ENCODE measurements around the gene BDNF.
"Not testable (repeated sequence)": the region's sequence is repeated elsewhere in the genome, so short reads cannot be mapped to it uniquely, and the experiment has no call there.

Gene BDNF

DNA sequence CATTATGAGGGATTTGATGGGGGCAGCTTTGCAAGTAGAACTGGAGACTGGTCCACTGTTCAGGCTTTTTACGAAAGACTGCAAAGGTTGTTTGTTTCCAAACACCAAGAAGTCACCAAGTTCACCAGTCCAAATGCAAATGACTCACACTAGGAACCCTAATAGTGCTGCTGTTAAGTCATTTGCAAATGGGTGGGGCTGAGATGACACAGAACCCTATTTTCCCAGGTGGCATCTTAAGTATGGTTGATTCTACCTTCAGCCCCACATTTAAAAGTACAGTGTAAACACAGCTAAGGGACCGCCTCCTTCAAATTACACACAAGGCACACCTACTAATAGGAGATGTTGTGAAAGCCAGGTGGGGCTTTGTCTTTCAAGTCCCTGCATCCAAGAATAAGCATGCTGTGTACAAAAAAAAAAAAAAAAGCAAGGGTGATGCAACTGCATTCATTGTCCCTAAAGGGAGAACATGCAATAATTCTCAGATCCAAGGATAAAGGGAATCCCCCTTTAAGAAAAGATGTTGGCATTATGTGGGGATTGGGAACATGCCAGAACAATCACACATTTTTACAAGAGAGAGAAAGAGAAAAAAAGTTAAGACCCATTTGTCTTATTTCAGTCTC lies 27.3 kb downstream of the BDNF start:
- no peaks in the 10 kb centered on the region for H3K79me2 ChIP-seq (ENCODE audit: insufficient read depth, low read length)
- H2AFZ ChIP-seq (ENCODE audit: low read length): no peak overlapping the region
- no peaks in the 10 kb centered on the region for H4K20me1 ChIP-seq (ENCODE audit: insufficient read depth, low read length, poor library complexity, severe bottlenecking)
- no peaks in the 10 kb centered on the region for H3K9me3 ChIP-seq (ENCODE audit: insufficient read depth, low read depth, low read length)
- no peaks in the 10 kb centered on the region for H3F3A ChIP-seq (ENCODE audit: low read depth)
- no peaks in the 10 kb centered on the region for H3K4me1 ChIP-seq (ENCODE audit: insufficient read depth, low read length, poor library complexity, severe bottlenecking)
- H3K36me3 ChIP-seq (ENCODE audit: insufficient read depth, low read length): no peaks in the 10 kb centered on the region
- H3K4me2 ChIP-seq (ENCODE audit: low read depth, low read length, poor library complexity, severe bottlenecking): no peak overlapping the region
- no peak overlapping the region for H3K4me3 ChIP-seq (ENCODE audit: low read length, poor library complexity, severe bottlenecking)
- H3K9me2 ChIP-seq (replicated peaks; ENCODE audit: low read depth, low read length): no peaks in the 10 kb centered on the region
- TF ChIP-seq, protein P1, sequence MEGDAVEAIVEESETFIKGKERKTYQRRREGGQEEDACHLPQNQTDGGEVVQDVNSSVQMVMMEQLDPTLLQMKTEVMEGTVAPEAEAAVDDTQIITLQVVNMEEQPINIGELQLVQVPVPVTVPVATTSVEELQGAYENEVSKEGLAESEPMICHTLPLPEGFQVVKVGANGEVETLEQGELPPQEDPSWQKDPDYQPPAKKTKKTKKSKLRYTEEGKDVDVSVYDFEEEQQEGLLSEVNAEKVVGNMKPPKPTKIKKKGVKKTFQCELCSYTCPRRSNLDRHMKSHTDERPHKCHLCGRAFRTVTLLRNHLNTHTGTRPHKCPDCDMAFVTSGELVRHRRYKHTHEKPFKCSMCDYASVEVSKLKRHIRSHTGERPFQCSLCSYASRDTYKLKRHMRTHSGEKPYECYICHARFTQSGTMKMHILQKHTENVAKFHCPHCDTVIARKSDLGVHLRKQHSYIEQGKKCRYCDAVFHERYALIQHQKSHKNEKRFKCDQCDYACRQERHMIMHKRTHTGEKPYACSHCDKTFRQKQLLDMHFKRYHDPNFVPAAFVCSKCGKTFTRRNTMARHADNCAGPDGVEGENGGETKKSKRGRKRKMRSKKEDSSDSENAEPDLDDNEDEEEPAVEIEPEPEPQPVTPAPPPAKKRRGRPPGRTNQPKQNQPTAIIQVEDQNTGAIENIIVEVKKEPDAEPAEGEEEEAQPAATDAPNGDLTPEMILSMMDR (conservative IDR thresholded peaks at IDR 0.05; ENCODE audit: low read length): no peak
- TF ChIP-seq EZH2phosphoT487 (IDR thresholded peaks at IDR 0.05; ENCODE audit: borderline replicate concordance): no peak
- H3K27me3 ChIP-seq (ENCODE audit: insufficient read depth, low read length, poor library complexity, severe bottlenecking): no peaks in the 10 kb centered on the region
- no peak overlapping the region for H3K9ac ChIP-seq (ENCODE audit: low read depth, low read length, poor library complexity, severe bottlenecking)

DNA sequence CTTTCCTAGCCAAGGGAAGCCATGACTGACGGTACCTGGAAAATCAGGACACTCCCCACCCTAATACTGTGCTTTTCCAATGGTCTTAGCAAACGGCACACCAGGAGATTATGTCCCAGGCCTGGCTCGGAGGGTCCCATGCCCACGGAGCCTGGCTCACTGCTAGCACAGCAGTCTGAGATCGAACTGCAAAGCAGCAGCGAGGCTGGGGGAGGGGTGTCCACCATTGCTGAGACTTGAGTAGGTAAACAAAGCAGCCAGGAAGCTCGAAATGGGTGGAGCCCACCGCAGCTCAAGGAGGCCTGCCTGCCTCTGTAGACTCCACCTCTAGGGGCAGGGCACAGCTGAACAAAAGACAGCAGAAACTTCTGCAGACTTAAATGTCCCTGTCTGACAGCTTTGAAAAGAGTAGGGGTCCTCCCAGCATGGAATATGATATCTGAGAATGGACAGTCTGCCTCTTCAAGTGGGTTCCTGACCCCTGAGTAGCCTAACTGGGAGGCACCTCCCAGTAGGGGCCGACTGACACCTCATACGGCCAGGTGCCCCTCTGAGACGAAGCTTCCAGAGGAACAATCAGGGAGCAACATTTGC lies 34.6 kb downstream of the BDNF start:
- not testable (repeated sequence) for H3K9me2 ChIP-seq (replicated peaks; ENCODE audit: low read depth, low read length); H3K4me2 ChIP-seq (ENCODE audit: low read depth, low read length, poor library complexity, severe bottlenecking); H3K27me3 ChIP-seq (ENCODE audit: insufficient read depth, low read length, poor library complexity, severe bottlenecking); H3K4me1 ChIP-seq (ENCODE audit: insufficient read depth, low read length, poor library complexity, severe bottlenecking); H4K20me1 ChIP-seq (ENCODE audit: insufficient read depth, low read length, poor library complexity, severe bottlenecking); H3K4me3 ChIP-seq (ENCODE audit: low read length, poor library complexity, severe bottlenecking); H3F3A ChIP-seq (ENCODE audit: low read depth); H3K9ac ChIP-seq (ENCODE audit: low read depth, low read length, poor library complexity, severe bottlenecking); H2AFZ ChIP-seq (ENCODE audit: low read length); H3K79me2 ChIP-seq (ENCODE audit: insufficient read depth, low read length); H3K9me3 ChIP-seq (ENCODE audit: insufficient read depth, low read depth, low read length); H3K36me3 ChIP-seq (ENCODE audit: insufficient read depth, low read length)

- Histone ChIP-seq H3K36me3 (ENCODE audit: insufficient read depth, low read length) (no peaks in the 10 kb centered on the region), H3K79me2 (ENCODE audit: insufficient read depth, low read length) (no peaks in the 10 kb centered on the region), H3K9me3 (ENCODE audit: insufficient read depth, low read depth, low read length) (no peaks in the 10 kb centered on the region), H3F3A (ENCODE audit: low read depth) (no peaks in the 10 kb centered on the region), H2AFZ (ENCODE audit: low read length) (no peak overlapping the region), H4K20me1 (ENCODE audit: insufficient read depth, low read length, poor library complexity, severe bottlenecking) (no peaks in the 10 kb centered on the region), H3K4me1 (ENCODE audit: insufficient read depth, low read length, poor library complexity, severe bottlenecking) (peaks cover 5% of the 10 kb centered on the region), H3K4me2 (ENCODE audit: low read depth, low read length, poor library complexity, severe bottlenecking) (no peak overlapping the region), H3K9ac (ENCODE audit: low read depth, low read length, poor library complexity, severe bottlenecking) (no peak overlapping the region), H3K27me3 (ENCODE audit: insufficient read depth, low read length, poor library complexity, severe bottlenecking) (no peaks in the 10 kb centered on the region), H3K9me2 (replicated peaks; ENCODE audit: low read depth, low read length) (no peaks in the 10 kb centered on the region), H3K4me3 (ENCODE audit: low read length, poor library complexity, severe bottlenecking) (no peak overlapping the region)
- TF ChIP-seq EZH2phosphoT487 (IDR thresholded peaks at IDR 0.05; ENCODE audit: borderline replicate concordance): no peak
- TF ChIP-seq, protein P1 (conservative IDR thresholded peaks at IDR 0.05; ENCODE audit: low read length): no peak
Measured at GRCh38 chr11:27663326-27663725, 36.9 kb downstream of the BDNF start.

GRCh38 chr11:27660171-27660570 lies 40.1 kb downstream of the BDNF start:
- no peak overlapping the region for H3K4me2 ChIP-seq (ENCODE audit: low read depth, low read length, poor library complexity, severe bottlenecking)
- H4K20me1 ChIP-seq (ENCODE audit: insufficient read depth, low read length, poor library complexity, severe bottlenecking): no peaks in the 10 kb centered on the region
- H3K9ac ChIP-seq (ENCODE audit: low read depth, low read length, poor library complexity, severe bottlenecking): no peak overlapping the region
- H3K9me2 ChIP-seq (replicated peaks; ENCODE audit: low read depth, low read length): no peaks in the 10 kb centered on the region
- no peak overlapping the region for H3K4me3 ChIP-seq (ENCODE audit: low read length, poor library complexity, severe bottlenecking)
- no peaks in the 10 kb centered on the region for H3K9me3 ChIP-seq (ENCODE audit: insufficient read depth, low read depth, low read length)
- H3K4me1 ChIP-seq (ENCODE audit: insufficient read depth, low read length, poor library complexity, severe bottlenecking): peaks cover 5% of the 10 kb centered on the region
- TF ChIP-seq, protein P1 (conservative IDR thresholded peaks at IDR 0.05; ENCODE audit: low read length): no peak
- no peak for TF ChIP-seq EZH2phosphoT487 (IDR thresholded peaks at IDR 0.05; ENCODE audit: borderline replicate concordance)
- H2AFZ ChIP-seq (ENCODE audit: low read length): no peak overlapping the region
- H3K36me3 ChIP-seq (ENCODE audit: insufficient read depth, low read length): no peaks in the 10 kb centered on the region
- no peaks in the 10 kb centered on the region for H3K79me2 ChIP-seq (ENCODE audit: insufficient read depth, low read length)
- no peaks in the 10 kb centered on the region for H3F3A ChIP-seq (ENCODE audit: low read depth)
- H3K27me3 ChIP-seq (ENCODE audit: insufficient read depth, low read length, poor library complexity, severe bottlenecking): no peaks in the 10 kb centered on the region
